ENCODE measurements around the gene NCAPG2.

NCAPG2 gene

DNA sequence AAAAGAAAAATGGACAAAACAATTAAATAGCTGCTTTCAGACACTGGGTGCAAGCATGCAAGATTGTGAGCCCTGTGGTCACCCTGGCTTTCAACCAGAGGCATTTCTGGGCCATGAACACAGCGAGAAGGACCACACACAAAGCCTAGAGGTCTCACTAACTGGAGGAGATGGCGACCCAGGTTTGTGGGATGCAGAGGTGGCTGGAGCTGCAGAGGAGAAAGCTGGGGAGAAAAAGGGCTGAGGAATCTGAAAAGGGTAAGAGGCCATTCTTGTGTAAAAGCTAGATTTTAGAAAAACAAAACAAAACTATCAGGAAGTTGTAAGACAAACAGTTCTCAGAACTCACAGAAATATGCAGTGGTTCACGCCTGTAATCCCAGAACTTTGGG lies 86.9 kb downstream of the NCAPG2 start:
- no peak overlapping the region for H3K27ac ChIP-seq
- TF ChIP-seq, protein P1, sequence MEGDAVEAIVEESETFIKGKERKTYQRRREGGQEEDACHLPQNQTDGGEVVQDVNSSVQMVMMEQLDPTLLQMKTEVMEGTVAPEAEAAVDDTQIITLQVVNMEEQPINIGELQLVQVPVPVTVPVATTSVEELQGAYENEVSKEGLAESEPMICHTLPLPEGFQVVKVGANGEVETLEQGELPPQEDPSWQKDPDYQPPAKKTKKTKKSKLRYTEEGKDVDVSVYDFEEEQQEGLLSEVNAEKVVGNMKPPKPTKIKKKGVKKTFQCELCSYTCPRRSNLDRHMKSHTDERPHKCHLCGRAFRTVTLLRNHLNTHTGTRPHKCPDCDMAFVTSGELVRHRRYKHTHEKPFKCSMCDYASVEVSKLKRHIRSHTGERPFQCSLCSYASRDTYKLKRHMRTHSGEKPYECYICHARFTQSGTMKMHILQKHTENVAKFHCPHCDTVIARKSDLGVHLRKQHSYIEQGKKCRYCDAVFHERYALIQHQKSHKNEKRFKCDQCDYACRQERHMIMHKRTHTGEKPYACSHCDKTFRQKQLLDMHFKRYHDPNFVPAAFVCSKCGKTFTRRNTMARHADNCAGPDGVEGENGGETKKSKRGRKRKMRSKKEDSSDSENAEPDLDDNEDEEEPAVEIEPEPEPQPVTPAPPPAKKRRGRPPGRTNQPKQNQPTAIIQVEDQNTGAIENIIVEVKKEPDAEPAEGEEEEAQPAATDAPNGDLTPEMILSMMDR (IDR thresholded peaks at IDR 0.05), result no peak
- no peak for TF ChIP-seq ZFX (IDR thresholded peaks at IDR 0.05; ENCODE audit: borderline replicate concordance)

DNA sequence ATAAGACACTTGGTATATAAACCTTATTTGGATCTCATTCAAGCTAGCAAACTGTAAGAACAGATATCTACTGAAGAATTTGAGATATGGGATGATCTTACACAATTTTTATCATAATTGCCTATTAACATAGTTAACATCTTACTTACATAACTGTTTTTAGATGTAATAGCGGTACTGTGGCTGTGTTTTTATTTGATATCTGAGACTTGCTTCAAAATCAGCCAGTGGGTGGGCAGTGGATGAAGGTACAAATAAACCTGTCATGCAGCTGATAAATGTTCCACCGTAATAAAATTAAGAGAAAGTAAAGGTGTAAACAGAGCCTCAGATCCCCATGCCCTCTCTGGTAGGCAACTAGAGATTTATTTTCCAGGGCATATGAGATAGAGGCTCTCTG lies 88.6 kb downstream of the NCAPG2 start:
- no peak for TF ChIP-seq ZFX (IDR thresholded peaks at IDR 0.05; ENCODE audit: borderline replicate concordance)
- TF ChIP-seq, protein P1 (IDR thresholded peaks at IDR 0.05), result no peak
- H3K27ac ChIP-seq, result no peak overlapping the region

DNA sequence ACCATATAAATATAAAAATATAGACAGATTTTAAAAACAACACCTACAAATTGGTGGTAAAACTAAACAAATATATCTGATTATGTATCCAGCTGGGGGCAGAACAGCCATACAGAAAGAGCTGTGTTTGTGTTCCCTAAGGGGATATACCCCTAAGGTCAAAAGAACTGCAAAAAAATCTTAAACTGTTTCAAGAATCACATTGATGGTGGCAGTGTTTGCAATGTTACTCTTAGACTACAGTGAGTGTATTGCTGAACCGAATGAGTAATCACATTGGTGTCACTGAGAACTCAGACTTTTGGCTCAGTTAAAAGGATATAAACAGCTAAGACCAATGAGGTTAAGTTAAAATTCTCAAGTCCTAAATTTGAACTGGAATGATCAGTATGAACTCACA lies 89.9 kb downstream of the NCAPG2 start:
- H3K27ac ChIP-seq, result no peak overlapping the region
- TF ChIP-seq ZFX (IDR thresholded peaks at IDR 0.05; ENCODE audit: borderline replicate concordance), result no peak
- TF ChIP-seq, protein P1 (IDR thresholded peaks at IDR 0.05), result no peak

DNA sequence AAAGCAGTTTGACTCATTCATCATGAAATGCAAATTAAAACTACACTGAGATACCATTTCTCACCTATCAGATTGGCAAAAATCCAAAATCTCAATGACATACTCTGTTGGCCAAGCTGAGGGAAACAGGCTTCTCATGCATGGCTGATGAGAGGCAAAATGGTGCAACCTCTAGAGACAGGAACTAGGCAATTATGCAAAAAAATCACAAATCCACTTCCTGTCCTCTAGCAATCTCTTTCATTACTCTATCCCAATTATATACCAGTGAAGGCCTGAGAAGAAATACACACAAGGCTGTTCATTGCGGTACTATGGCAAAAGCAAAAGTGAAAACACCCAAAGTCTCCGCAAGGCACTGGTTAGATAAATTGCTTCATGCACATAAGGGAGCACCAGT lies 91.1 kb downstream of the NCAPG2 start:
- no peak for TF ChIP-seq ZFX (IDR thresholded peaks at IDR 0.05; ENCODE audit: borderline replicate concordance)
- TF ChIP-seq, protein P1 (IDR thresholded peaks at IDR 0.05), result no peak
- H3K27ac ChIP-seq, result no peak overlapping the region

DNA sequence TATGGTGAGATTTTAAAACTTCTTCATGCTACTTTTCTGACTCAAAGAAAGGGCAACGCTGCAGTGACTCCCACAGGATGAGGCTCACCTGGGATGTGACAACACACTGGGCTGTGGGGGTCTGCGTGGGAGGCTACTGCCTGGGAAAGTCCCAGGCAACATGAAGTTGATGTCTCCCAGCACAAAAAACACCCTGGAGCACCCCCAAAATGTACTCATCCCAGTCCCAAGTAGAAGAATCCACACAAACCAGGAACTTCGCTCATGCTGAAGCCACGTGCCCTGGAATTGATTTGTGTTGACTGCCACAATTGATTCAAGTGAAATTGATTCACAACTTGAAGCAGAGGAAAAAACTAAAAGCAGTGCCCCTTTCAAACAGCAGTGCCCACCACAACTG lies 92.1 kb downstream of the NCAPG2 start:
- no peak overlapping the region for H3K27ac ChIP-seq
- TF ChIP-seq, protein P1 (IDR thresholded peaks at IDR 0.05), result no peak
- TF ChIP-seq ZFX (IDR thresholded peaks at IDR 0.05; ENCODE audit: borderline replicate concordance), result no peak

DNA sequence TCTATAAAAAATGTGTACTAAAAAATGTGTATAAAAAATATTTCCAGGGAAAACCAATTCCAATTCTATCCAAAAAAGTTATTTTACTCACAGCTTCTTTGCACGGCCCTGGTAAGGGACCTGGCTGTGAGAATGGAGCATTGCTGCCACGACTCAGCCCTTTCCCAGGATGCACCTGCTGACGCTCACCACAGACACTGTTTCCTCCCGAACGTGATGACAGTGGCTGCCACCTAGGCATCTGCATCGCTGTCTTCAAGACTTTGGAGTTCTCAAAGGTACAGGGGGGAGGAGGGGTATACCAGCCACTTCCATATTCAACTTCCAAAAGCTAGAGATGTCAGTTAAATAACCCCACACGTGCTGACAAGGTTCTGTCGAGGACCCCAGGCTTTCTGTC lies 93.1 kb downstream of the NCAPG2 start:
- TF ChIP-seq, protein P1 (IDR thresholded peaks at IDR 0.05), result no peak
- no peak for TF ChIP-seq ZFX (IDR thresholded peaks at IDR 0.05; ENCODE audit: borderline replicate concordance)
- no peak overlapping the region for H3K27ac ChIP-seq

DNA sequence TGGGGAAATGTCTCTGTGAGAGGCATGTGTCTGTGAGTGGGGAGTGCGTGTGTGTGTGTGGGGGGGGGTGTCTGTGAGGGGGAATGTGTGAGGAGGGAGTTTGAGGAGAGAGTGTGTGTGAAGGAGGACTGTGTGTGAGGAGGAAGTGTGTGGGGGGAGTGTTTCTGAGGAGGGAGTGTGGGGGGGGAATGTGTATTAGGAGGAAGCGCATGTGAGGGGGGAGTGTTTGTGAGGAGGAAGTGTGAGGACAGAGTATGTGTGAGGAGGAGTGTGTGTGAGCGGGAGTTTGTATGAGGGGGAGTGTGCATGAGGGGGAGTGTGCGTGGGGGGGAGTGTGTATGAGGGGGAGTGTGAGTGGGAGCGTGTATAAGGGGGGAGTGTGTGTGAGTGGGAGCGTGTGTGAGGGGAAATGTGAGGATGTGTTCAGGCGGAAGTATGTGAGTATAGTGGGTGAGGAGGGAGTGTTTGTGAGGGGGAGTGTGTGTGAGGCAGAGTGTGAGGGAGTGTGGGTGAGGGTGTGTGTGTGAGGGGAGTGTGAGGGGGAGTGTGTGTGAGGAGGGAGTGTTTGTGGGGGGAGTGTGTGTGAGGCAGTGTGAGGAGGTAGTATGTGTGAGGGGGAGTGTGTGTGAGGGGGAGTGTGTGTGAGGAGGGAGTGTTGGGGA lies 95.2 kb downstream of the NCAPG2 start:
- no peak overlapping the region for H3K27ac ChIP-seq
- no peak for TF ChIP-seq ZFX (IDR thresholded peaks at IDR 0.05; ENCODE audit: borderline replicate concordance)
- TF ChIP-seq, protein P1 (IDR thresholded peaks at IDR 0.05), result no peak

Data from 22Rv1 (cell line).